HepG2 (cell line): ENCODE measurements around the gene SH2D2A. TPM values are rescaled to one million over a fixed set of nuclear protein-coding genes. Genes with fewer than 3 reads are reported as not detected.

Source experiments
- ATAC-seq: fragments of 200-7000 bp; cut with Tn5 transposase; 3 replicates; pipeline ENCODE4 v1.9.1; 2020; ENCODE audit warnings: mild to moderate bottlenecking, moderate library complexity
- BruUV-seq: library from RNA; stranded (reverse); fragments of 400-500 nt; replicated peaks from 2 replicates; lab custom pipeline; 2021; lab: Mats Ljungman, UMichigan
- CTCF ChIA-PET: fragments of 300-600 bp; formaldehyde crosslinking; extraction: SDS; loops from one replicate; lab custom pipeline; 2021; ENCODE audit warnings: low total read pairs, inconsistent platforms, low intra/inter-chr PET ratio; lab: Yijun Ruan, JAX
- POLR2A ChIA-PET: fragments of 350-600 bp; sonication (Branson Sonifier 250); formaldehyde crosslinking; loops from one replicate; lab custom pipeline; 2020; ENCODE audit warnings: antibody characterized with exemption, inconsistent platforms; lab: Yijun Ruan, JAX
- DNase-seq: peaks from one replicate; pipeline ENCODE4 v3.0.0-alpha.2; 2015; ENCODE audit warnings: low spot score
- FAIRE-seq: peaks from 3 replicates; lab custom pipeline; 2011; peaks lifted over from hg19 to GRCh38; lab: Jason Lieb, UNC
- H2AFZ ChIP-seq: one replicate; pipeline ENCODE4 v1.6.1; 2011; ENCODE audit warnings: low read length, inconsistent platforms
- H3K27ac ChIP-seq: fragments of 300-600 bp; 3 replicates; pipeline ENCODE4 v1.8.0; 2011; ENCODE audit warnings: mixed run types, mild to moderate bottlenecking, mixed read lengths, low read length, inconsistent platforms; ENCODE audit not compliant: insufficient read depth; ENCODE audit errors: extremely low read length
- H3K27me3 ChIP-seq, 2 experiments: fragments of 200-600 bp in 1 of 2; 2 replicates in 1 of 2; 3 replicates in 1 of 2; pipeline versions ENCODE4 v1.6.0 to v1.8.0; 2011; ENCODE audit warnings: low read length in 2 of 2, mild to moderate bottlenecking in 2 of 2, moderate library complexity in 2 of 2, inconsistent platforms in 1 of 2; ENCODE audit not compliant: insufficient read depth in 2 of 2, control insufficient read depth in 1 of 2
- H3K36me3 ChIP-seq, 2 experiments: fragments of 200-600 bp in 1 of 2; replicated peaks in 1 of 2; 2 replicates in 1 of 2; 3 replicates in 1 of 2; pipeline versions ENCODE4 v1.5.1 to v1.8.0; 2011; ENCODE audit warnings: low read length in 2 of 2, inconsistent platforms in 1 of 2; ENCODE audit not compliant: insufficient read depth in 2 of 2, control insufficient read depth in 1 of 2
- H3K4me1 ChIP-seq: 2 replicates; pipeline ENCODE4 v1.5.1; 2012; ENCODE audit warnings: low read length, inconsistent platforms; ENCODE audit not compliant: insufficient read depth
- H3K4me2 ChIP-seq: 2 replicates; pipeline ENCODE4 v1.6.0; 2011; ENCODE audit warnings: low read depth, low read length, inconsistent platforms
- H3K4me3 ChIP-seq, 3 experiments: fragments of 200-600 bp in 1 of 3; sonication (generic), shearing (Covaris generic) in 1 of 3; replicated peaks in 1 of 3; 2 replicates each; pipeline ENCODE4 v1.5.1; 2011 to 2016; ENCODE audit warnings: low read length in 3 of 3, inconsistent platforms in 2 of 3, low read depth in 2 of 3, mild to moderate bottlenecking in 2 of 3, control low read depth in 1 of 3, mixed read lengths in 1 of 3; ENCODE audit not compliant: insufficient read depth in 1 of 3
- H3K79me2 ChIP-seq: one replicate; pipeline ENCODE4 v1.6.1; 2011; ENCODE audit warnings: low read length, inconsistent platforms; ENCODE audit not compliant: insufficient read depth
- H3K9ac ChIP-seq: 2 replicates; pipeline ENCODE4 v1.6.0; 2011; ENCODE audit warnings: mild to moderate bottlenecking, low read depth, low read length, inconsistent platforms; ENCODE audit not compliant: insufficient read depth
- H3K9me3 ChIP-seq: 2 replicates; pipeline ENCODE4 v1.5.1; 2012; ENCODE audit warnings: mild to moderate bottlenecking, low read length
- H4K20me1 ChIP-seq: 2 replicates; pipeline ENCODE4 v1.6.0; 2011; ENCODE audit warnings: inconsistent platforms, mild to moderate bottlenecking, low read length, moderate library complexity; ENCODE audit not compliant: insufficient read depth
- AKAP8 ChIP-seq: sonication (generic); formaldehyde crosslinking; IDR thresholded peaks from 2 replicates; pipeline ENCODE4 v1.5.1; 2020; ENCODE audit warnings: mild to moderate bottlenecking, missing genetic modification reagents
- CEBPG ChIP-seq: IDR thresholded peaks from 2 replicates; pipeline ENCODE4 v1.6.1; 2016
- FOXM1 ChIP-seq: sonication (generic); formaldehyde crosslinking; IDR thresholded peaks from 2 replicates; pipeline ENCODE4 v1.5.0; 2020; ENCODE audit warnings: missing genetic modification reagents
- LRRFIP1 ChIP-seq: sonication (generic); formaldehyde crosslinking; conservative IDR thresholded peaks from 2 replicates; pipeline ENCODE4 v1.4.0; 2020; ENCODE audit warnings: missing genetic modification reagents
- MIXL1 ChIP-seq: IDR thresholded peaks from 2 replicates; pipeline ENCODE4 v1.6.1; 2016
- RBFOX2 ChIP-seq: fragments of 200-400 bp; formaldehyde crosslinking; IDR thresholded peaks from 2 replicates; pipeline ENCODE4 v1.6.1; 2017; ENCODE audit warnings: low read depth, mild to moderate bottlenecking, low read length
- SIN3B ChIP-seq: fragments of 150-350 bp; IDR thresholded peaks from 2 replicates; pipeline ENCODE4 v1.6.1; 2014; ENCODE audit warnings: low read length
- SMAD9 ChIP-seq: sonication (generic); formaldehyde crosslinking; IDR thresholded peaks from 2 replicates; pipeline ENCODE4 v1.5.1; 2020; ENCODE audit warnings: mild to moderate bottlenecking, missing genetic modification reagents
- TCF12 ChIP-seq, 2 experiments: fragments of 450-650 bp in 1 of 2; sonication (generic) in 1 of 2; formaldehyde crosslinking in 1 of 2; IDR thresholded peaks; 2 replicates each; pipeline versions ENCODE4 v1.6.1 to v1.8.0; 2017 to 2022; ENCODE audit warnings: antibody characterized with exemption in 1 of 2, mild to moderate bottlenecking in 1 of 2, missing genetic modification reagents in 1 of 2, moderate library complexity in 1 of 2
- TEAD3 ChIP-seq: optimal IDR thresholded peaks from 2 replicates; pipeline ENCODE3; 2016; ENCODE audit warnings: borderline replicate concordance
- ZFP1 ChIP-seq: IDR thresholded peaks from 2 replicates; pipeline ENCODE4 v1.6.1; 2016
- ZFX ChIP-seq: sonication (generic); formaldehyde crosslinking; IDR thresholded peaks from 2 replicates; pipeline ENCODE4 v1.4.0; 2020; ENCODE audit warnings: mild to moderate bottlenecking, low read depth, missing genetic modification reagents, moderate library complexity
- ZNF264 ChIP-seq: sonication (generic); formaldehyde crosslinking; IDR thresholded peaks from 2 replicates; pipeline ENCODE4 v1.4.0; 2020; ENCODE audit warnings: missing genetic modification reagents
- ZNF275 ChIP-seq: sonication (generic); formaldehyde crosslinking; IDR thresholded peaks from 2 replicates; pipeline ENCODE4 v1.8.0; 2022; ENCODE audit warnings: missing genetic modification reagents, mild to moderate bottlenecking, inconsistent platforms, borderline replicate concordance
- ZNF772 ChIP-seq: sonication (generic); formaldehyde crosslinking; IDR thresholded peaks from 2 replicates; pipeline ENCODE4 v1.5.0; 2020; ENCODE audit warnings: mild to moderate bottlenecking, missing genetic modification reagents
- ZNF792 ChIP-seq: IDR thresholded peaks from 2 replicates; pipeline ENCODE4 v1.6.1; 2016
- WGBS: methylation state at CpG from one replicate; pipeline ENCODE4 v1.1.6; 2017; ENCODE audit warnings: low lambda C conversion rate; 5-methylcytosine and 5-hydroxymethylcytosine counted together
- in situ Hi-C: cut with HindIII; loops from 2 replicates; pipeline ENCODE4 v1.10.0; 2017; ENCODE audit warnings: low pct_unique_long_range_greater_than_20kb; ENCODE audit not compliant: extremely low pct_ligation_motif_present
- intact Hi-C: fragments of 100-400 bp; cut with micrococcal nuclease; formaldehyde crosslinking; loops from one replicate; pipeline ENCODE4 v1.10.0; 2022; ENCODE audit not compliant: unreplicated experiment
- polyA plus RNA-seq, 8 experiments: library from polyadenylated mRNA; depleted of rRNA in 3 of 8; stranded (reverse) in 7 of 8; unstranded in 1 of 8; fragments of >200 nt; fragmentation: Illumina TruSeq in 4 of 8; extraction: Trizol in 4 of 8; gene quantifications; 2 replicates each; pipeline versions ENCODE4 v1.2.1 to v1.2.3, GENCODE V29; 2011 to 2016; ENCODE audit warnings: low read depth in 4 of 8, missing spikeins in 1 of 8, mixed read lengths in 1 of 8; ENCODE audit not compliant: insufficient read depth in 1 of 8
- total RNA-seq, 5 experiments: library from RNA; depleted of rRNA; stranded (reverse); fragments of >200 nt; fragmentation: Illumina TruSeq; extraction: Trizol; gene quantifications; 2 replicates each; pipeline ENCODE4 v1.2.3, GENCODE V29; 2016; ENCODE audit warnings: low read depth in 1 of 5
- TF ChIP-seq, protein P1 (sequence below): sonication (generic); formaldehyde crosslinking; IDR thresholded peaks from 2 replicates; pipeline ENCODE4 v1.4.0; 2020; ENCODE audit warnings: mild to moderate bottlenecking, missing genetic modification reagents

SH2D2A gene
- total and polyA plus RNA-seq, 2 of the 13 experiments (the other 11 are each of a cell fraction or from before 2014, with no cell fraction given) = 0.57 to 0.73 TPM

- Histone ChIP-seq H3K36me3 (peaks cover 21 to 75% of the 10 kb centered on the region in 2 experiments; a peak in 4 of 5 replicates), H3K27ac (no peak overlapping the region), H3K4me3 (no peak overlapping the region), H3K9me3 (no peaks in the 10 kb centered on the region), H3K79me2 (peaks cover 8% of the 10 kb centered on the region), H3K9ac (no peak overlapping the region), H2AFZ (no peak overlapping the region), H3K4me2 (no peak overlapping the region), H3K27me3 (no peaks in the 10 kb centered on the region), H4K20me1 (no peaks in the 10 kb centered on the region), H3K4me1 (no peaks in the 10 kb centered on the region)
- 97% methylated on average over 9 of the region's 10 CpGs for WGBS
- CTCF ChIA-PET = no interaction called here
- POLR2A ChIA-PET = no interaction called here
- ATAC-seq (no peak), DNase-seq (no peak), FAIRE-seq (no peak)
- intact Hi-C loops (no loop called here), in situ Hi-C loops (no loop called here)
- BruUV-seq = no TSS peak
- no peak for TF ChIP-seq MIXL1 (CRISPR knock-in tag)
- no peak for TF ChIP-seq LRRFIP1 (CRISPR knock-in tag)
- no peak for TF ChIP-seq ZNF264 (CRISPR knock-in tag)
- no peak for TF ChIP-seq ZNF792 (CRISPR knock-in tag)
Measured at GRCh38 chr1:156786640-156787039, 30.0 kb downstream of the SH2D2A start.

DNA sequence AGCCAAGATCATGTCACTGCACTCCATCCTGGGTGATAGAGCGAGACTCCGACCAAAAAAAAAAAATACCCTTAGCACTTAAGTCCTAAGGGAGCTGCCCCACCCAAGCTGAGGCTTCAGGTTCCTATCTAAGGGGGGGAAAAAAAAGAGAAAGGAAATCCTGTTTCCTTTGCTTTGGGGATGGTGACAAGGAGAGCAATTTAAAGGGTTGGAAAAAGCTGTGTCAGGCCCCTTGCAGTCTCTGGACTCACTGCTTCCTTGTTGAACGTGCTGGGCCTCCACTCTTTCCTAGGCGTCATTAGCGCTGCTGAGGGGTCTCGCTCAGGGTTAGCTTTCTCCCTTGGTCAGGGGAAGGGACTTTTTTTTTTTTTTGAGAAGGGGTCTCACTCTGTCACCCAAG, 31.2 kb downstream of the SH2D2A start:
- no peak overlapping the region for H3K4me3 ChIP-seq
- BruUV-seq = no TSS peak
- H3K27me3 ChIP-seq = no peaks in the 10 kb centered on the region
- no peak overlapping the region for H2AFZ ChIP-seq
- 98% methylated on average over 6 of the region's 6 CpGs for WGBS
- peaks cover 20 to 76% of the 10 kb centered on the region in 2 experiments; a peak in 4 of 5 replicates for H3K36me3 ChIP-seq
- no peaks in the 10 kb centered on the region for H4K20me1 ChIP-seq
- POLR2A ChIA-PET = interaction anchor here (2.1 kb wide), 1 partner anchor 17 kb away, joined by 4 read pairs; the partner anchor contains the start of gene PRCC
- H3K4me1 ChIP-seq = no peaks in the 10 kb centered on the region
- no peak overlapping the region for H3K9ac ChIP-seq
- H3K9me3 ChIP-seq = no peaks in the 10 kb centered on the region
- no peak for ATAC-seq
- intact Hi-C loops = no loop called here
- peaks cover 19% of the 10 kb centered on the region for H3K79me2 ChIP-seq
- CTCF ChIA-PET = no interaction called here
- H3K4me2 ChIP-seq = no peak overlapping the region
- in situ Hi-C loops = no loop called here
- FAIRE-seq = no peak
- DNase-seq = no peak
- no peak overlapping the region for H3K27ac ChIP-seq
- TF ChIP-seq ZNF772 (no peak), AKAP8 (CRISPR knock-in tag) (no peak), RBFOX2 (no peak), FOXM1 (CRISPR knock-in tag) (no peak), SMAD9 (CRISPR knock-in tag) (no peak), ZFP1 (no peak), ZNF275 (CRISPR knock-in tag) (no peak), TCF12 (IDR thresholded peaks at IDR 0.05) (no peak), TCF12 (CRISPR knock-in tag; IDR thresholded peaks at IDR 0.05) (no peak), TEAD3 (CRISPR knock-in tag) (no peak), ZFX (no peak), CEBPG (no peak), SIN3B (no peak)
- TF ChIP-seq, protein P1, sequence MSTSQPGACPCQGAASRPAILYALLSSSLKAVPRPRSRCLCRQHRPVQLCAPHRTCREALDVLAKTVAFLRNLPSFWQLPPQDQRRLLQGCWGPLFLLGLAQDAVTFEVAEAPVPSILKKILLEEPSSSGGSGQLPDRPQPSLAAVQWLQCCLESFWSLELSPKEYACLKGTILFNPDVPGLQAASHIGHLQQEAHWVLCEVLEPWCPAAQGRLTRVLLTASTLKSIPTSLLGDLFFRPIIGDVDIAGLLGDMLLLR (CRISPR knock-in tag) = no peak
